ENCODE results near the gene UBR1.

The UBR1 gene

DNA sequence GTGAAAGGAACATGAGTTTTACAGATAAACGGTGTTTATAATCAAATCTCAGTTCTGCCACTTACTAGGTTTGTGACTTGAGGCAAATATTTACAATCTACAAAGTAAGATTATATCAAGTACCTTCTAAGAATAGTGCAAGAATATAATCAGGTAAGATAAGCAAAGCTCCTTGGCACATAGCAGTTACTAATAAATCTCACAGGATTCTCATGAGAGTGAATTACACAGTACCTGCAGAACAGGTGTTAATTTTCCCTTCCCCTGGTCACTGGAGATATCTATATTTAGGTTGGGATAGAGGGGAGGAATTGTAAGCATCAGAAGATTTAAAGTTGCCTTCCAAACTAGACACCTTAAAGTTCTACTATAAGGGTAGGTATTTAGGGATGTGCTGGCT, 53.0 kb downstream of the UBR1 start:
- Histone ChIP-seq H3K9me2 (replicated peaks; ENCODE audit: insufficient read depth, low read length) (no peaks in the 10 kb centered on the region), H3K9ac (ENCODE audit: low read length) (no peak overlapping the region), H3K27ac (ENCODE audit: low read length) (no peak overlapping the region), H3K4me2 (ENCODE audit: low read depth, low read length) (no peak overlapping the region), H3K27me3 (replicated peaks; ENCODE audit: insufficient read depth, low read length) (no peaks in the 10 kb centered on the region), H3K4me1 (ENCODE audit: low read length) (no peaks in the 10 kb centered on the region), H3K36me3 (replicated peaks; ENCODE audit: insufficient read depth, low read length) (peaks cover 3% of the 10 kb centered on the region; the same call in 1 of the 2 replicates), H4K20me1 (ENCODE audit: insufficient read depth, low read length) (no peaks in the 10 kb centered on the region), H2AFZ (ENCODE audit: low read length) (no peak overlapping the region), H3K4me3 (ENCODE audit: low read length) (no peak overlapping the region), H3F3A (ENCODE audit: insufficient read depth, low read length) (no peaks in the 10 kb centered on the region), H3K9me3 (replicated peaks; ENCODE audit: insufficient read depth, low read length) (no peaks in the 10 kb centered on the region), H3K79me2 (ENCODE audit: low read length) (no peaks in the 10 kb centered on the region)
- TF ChIP-seq EZH2 (optimal IDR thresholded peaks at IDR 0.05; ENCODE audit: low read depth, low read length) = no peak
- TF ChIP-seq EZH2phosphoT487 (IDR thresholded peaks at IDR 0.05; ENCODE audit: low read length) = no peak
- TF ChIP-seq, protein P1, sequence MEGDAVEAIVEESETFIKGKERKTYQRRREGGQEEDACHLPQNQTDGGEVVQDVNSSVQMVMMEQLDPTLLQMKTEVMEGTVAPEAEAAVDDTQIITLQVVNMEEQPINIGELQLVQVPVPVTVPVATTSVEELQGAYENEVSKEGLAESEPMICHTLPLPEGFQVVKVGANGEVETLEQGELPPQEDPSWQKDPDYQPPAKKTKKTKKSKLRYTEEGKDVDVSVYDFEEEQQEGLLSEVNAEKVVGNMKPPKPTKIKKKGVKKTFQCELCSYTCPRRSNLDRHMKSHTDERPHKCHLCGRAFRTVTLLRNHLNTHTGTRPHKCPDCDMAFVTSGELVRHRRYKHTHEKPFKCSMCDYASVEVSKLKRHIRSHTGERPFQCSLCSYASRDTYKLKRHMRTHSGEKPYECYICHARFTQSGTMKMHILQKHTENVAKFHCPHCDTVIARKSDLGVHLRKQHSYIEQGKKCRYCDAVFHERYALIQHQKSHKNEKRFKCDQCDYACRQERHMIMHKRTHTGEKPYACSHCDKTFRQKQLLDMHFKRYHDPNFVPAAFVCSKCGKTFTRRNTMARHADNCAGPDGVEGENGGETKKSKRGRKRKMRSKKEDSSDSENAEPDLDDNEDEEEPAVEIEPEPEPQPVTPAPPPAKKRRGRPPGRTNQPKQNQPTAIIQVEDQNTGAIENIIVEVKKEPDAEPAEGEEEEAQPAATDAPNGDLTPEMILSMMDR (IDR thresholded peaks at IDR 0.05; ENCODE audit: low read length) = no peak
- DNase-seq = no peak

- H4K20me1 ChIP-seq (ENCODE audit: insufficient read depth, low read length) = no peaks in the 10 kb centered on the region
- no peaks in the 10 kb centered on the region for H3K36me3 ChIP-seq (replicated peaks; ENCODE audit: insufficient read depth, low read length)
- H3K9me2 ChIP-seq (replicated peaks; ENCODE audit: insufficient read depth, low read length) = no peaks in the 10 kb centered on the region
- TF ChIP-seq EZH2phosphoT487 (IDR thresholded peaks at IDR 0.05; ENCODE audit: low read length) (no peak), EZH2 (optimal IDR thresholded peaks at IDR 0.05; ENCODE audit: low read depth, low read length) (no peak)
- TF ChIP-seq, protein P1 (IDR thresholded peaks at IDR 0.05; ENCODE audit: low read length) = no peak
- H3K79me2 ChIP-seq (ENCODE audit: low read length) = no peaks in the 10 kb centered on the region
- H3K9me3 ChIP-seq (replicated peaks; ENCODE audit: insufficient read depth, low read length) = no peaks in the 10 kb centered on the region
- H3K9ac ChIP-seq (ENCODE audit: low read length) = no peak overlapping the region
- no peak for DNase-seq
- H3F3A ChIP-seq (ENCODE audit: insufficient read depth, low read length) = no peaks in the 10 kb centered on the region
- no peak overlapping the region for H2AFZ ChIP-seq (ENCODE audit: low read length)
- no peak overlapping the region for H3K4me2 ChIP-seq (ENCODE audit: low read depth, low read length)
- no peak overlapping the region for H3K27ac ChIP-seq (ENCODE audit: low read length)
- no peaks in the 10 kb centered on the region for H3K4me1 ChIP-seq (ENCODE audit: low read length)
- H3K4me3 ChIP-seq (ENCODE audit: low read length) = no peak overlapping the region
- no peaks in the 10 kb centered on the region for H3K27me3 ChIP-seq (replicated peaks; ENCODE audit: insufficient read depth, low read length)
Observed at GRCh38 chr15:43048935-43049334, 56.9 kb downstream of the UBR1 start.

DNA sequence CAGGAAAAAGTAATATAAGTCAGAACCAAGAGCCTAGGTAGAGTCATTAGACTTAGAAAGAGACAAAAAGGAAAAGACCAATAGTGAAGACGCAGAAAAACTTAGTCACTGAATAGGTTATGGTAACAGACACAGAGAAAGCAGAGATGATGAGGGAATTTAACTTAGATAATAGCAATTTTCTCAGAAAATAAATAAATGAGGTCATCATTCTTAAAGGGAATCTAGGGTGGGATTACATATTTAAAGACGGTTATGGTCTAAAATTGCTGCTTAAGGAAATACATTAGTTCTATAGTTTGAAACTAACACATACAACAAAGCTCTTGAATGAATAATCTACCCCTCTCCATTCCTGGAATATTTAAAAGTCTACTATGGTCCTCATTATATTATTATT, 59.4 kb downstream of the UBR1 start:
- Histone ChIP-seq H3K4me3 (ENCODE audit: low read length) (no peak overlapping the region), H2AFZ (ENCODE audit: low read length) (no peak overlapping the region), H3K9me3 (replicated peaks; ENCODE audit: insufficient read depth, low read length) (no peaks in the 10 kb centered on the region), H3K36me3 (replicated peaks; ENCODE audit: insufficient read depth, low read length) (no peaks in the 10 kb centered on the region), H3K27me3 (replicated peaks; ENCODE audit: insufficient read depth, low read length) (no peaks in the 10 kb centered on the region), H3K27ac (ENCODE audit: low read length) (no peak overlapping the region), H3K79me2 (ENCODE audit: low read length) (no peaks in the 10 kb centered on the region), H3K4me2 (ENCODE audit: low read depth, low read length) (no peak overlapping the region), H3K4me1 (ENCODE audit: low read length) (no peaks in the 10 kb centered on the region), H4K20me1 (ENCODE audit: insufficient read depth, low read length) (no peaks in the 10 kb centered on the region), H3K9me2 (replicated peaks; ENCODE audit: insufficient read depth, low read length) (no peaks in the 10 kb centered on the region), H3F3A (ENCODE audit: insufficient read depth, low read length) (no peaks in the 10 kb centered on the region), H3K9ac (ENCODE audit: low read length) (no peak overlapping the region)
- no peak for DNase-seq
- TF ChIP-seq, protein P1 (IDR thresholded peaks at IDR 0.05; ENCODE audit: low read length) = no peak
- TF ChIP-seq EZH2 (optimal IDR thresholded peaks at IDR 0.05; ENCODE audit: low read depth, low read length) (no peak), EZH2phosphoT487 (IDR thresholded peaks at IDR 0.05; ENCODE audit: low read length) (no peak)

All from MM.1S (cell line).